GM12878 (cell line): ENCODE results near the gene SIRT7.

ENCODE experiments used
- GABPA ChIP-seq: IDR thresholded peaks from 2 replicates; pipeline ENCODE4 v1.6.1; 2014; ENCODE audit warnings: antibody characterized with exemption, low read depth, mild to moderate bottlenecking, inconsistent platforms
- NFYA ChIP-seq: IDR thresholded peaks from 2 replicates; pipeline ENCODE4 v1.6.1; 2011; ENCODE audit warnings: low read depth, mild to moderate bottlenecking, low read length, improper control_type of control experiment, borderline replicate concordance
- TF ChIP-seq, protein P1 (sequence below), 3 experiments: IDR thresholded peaks in 2 of 3; conservative IDR thresholded peaks in 1 of 3; 2 replicates each; pipeline ENCODE4 v1.5.1; 2011; ENCODE audit warnings: low read depth in 3 of 3, low read length in 3 of 3, mild to moderate bottlenecking in 3 of 3, control low read depth in 2 of 3, moderate library complexity in 2 of 3, inconsistent platforms in 1 of 3, mixed read lengths in 1 of 3; ENCODE audit not compliant: control insufficient read depth in 2 of 3, insufficient read depth in 1 of 3; ENCODE audit errors: extremely low read depth in 1 of 3

DNA sequence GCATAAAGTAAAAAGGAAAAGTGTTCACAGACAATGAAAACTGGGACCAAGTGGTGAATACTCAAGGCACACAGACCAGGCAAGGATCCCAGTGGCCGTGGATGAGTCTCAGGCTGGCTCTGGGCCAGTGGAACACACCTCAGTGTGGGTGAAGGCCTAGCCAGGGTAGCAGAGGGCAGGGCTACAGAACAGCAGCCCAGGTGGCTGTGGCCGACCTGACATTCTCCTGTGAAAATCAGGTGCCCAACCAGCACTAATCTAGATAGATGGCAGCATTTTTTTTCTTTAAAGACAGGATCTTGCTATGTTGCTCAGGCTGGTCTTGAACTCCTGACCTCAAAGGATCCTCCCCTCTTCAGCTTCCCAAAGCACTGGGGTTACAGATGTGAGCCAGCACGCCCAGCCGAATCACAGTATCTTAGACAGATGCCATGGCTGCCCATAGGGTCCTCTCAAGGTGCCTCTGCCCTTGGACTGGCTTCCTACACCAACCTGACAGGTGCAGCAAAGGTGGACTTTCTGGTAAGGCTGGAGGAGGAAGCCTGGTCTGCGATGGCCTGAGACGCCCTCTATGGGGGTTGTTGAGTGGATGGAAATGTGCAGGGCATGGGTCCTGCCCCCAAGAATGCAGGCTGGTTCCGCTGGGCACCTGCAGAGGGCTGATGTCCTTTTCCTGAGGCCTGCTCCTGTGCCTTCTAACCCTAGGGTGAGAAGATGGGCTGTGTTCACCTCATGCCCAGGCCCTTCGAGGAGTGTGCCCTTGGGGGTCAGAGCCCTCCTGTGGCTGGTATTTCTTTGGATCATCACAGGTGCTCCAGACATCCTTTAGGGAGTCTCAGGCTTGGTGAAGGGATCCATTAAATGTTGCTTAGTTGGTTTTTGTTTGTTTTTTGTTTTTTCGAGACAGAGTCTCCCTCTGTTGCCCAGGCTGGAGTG, 53.9 kb downstream of the SIRT7 start:
- TF ChIP-seq, protein P1, sequence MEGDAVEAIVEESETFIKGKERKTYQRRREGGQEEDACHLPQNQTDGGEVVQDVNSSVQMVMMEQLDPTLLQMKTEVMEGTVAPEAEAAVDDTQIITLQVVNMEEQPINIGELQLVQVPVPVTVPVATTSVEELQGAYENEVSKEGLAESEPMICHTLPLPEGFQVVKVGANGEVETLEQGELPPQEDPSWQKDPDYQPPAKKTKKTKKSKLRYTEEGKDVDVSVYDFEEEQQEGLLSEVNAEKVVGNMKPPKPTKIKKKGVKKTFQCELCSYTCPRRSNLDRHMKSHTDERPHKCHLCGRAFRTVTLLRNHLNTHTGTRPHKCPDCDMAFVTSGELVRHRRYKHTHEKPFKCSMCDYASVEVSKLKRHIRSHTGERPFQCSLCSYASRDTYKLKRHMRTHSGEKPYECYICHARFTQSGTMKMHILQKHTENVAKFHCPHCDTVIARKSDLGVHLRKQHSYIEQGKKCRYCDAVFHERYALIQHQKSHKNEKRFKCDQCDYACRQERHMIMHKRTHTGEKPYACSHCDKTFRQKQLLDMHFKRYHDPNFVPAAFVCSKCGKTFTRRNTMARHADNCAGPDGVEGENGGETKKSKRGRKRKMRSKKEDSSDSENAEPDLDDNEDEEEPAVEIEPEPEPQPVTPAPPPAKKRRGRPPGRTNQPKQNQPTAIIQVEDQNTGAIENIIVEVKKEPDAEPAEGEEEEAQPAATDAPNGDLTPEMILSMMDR (IDR thresholded peaks at IDR 0.05 in 2 of 3, conservative IDR thresholded peaks at IDR 0.05 in 1 of 3; ENCODE audit: control insufficient read depth in 2 of 3, extremely low read depth in 1 of 3, insufficient read depth in 1 of 3, low read depth in 3 of 3, low read length in 3 of 3), result peak in 1 of 3 experiments; percentile 0; a peak in 1 of 6 replicates
- TF ChIP-seq NFYA (no peak), GABPA (no peak)
